Measurements from ENCODE around the gene RSPH10B. TPM values are rescaled to one million over a fixed set of nuclear protein-coding genes. Genes with fewer than 3 reads are reported as not detected.
"Not testable (repeated sequence)": the region's sequence is repeated elsewhere in the genome, so short reads cannot be mapped to it uniquely, and the experiment has no call there.

Gene RSPH10B
- under 1 TPM in 1 of 6 experiments, not detected in 5; 0.24 TPM for total RNA-seq (2021; fragmentation: NEBNext Ultra II Directional; extraction: Animal tissue kit (Norgen Biotek cat#: 25700))
- long read RNA-seq, result 0 reads

- H3K4me1 Mint-ChIP-seq (ENCODE audit: low read depth); H3K36me3 Mint-ChIP-seq (ENCODE audit: low read depth); H3K4me3 Mint-ChIP-seq; H3K27me3 Mint-ChIP-seq (ENCODE audit: insufficient read depth); H3K27ac Mint-ChIP-seq; DNase-seq; H3K9me3 Mint-ChIP-seq: not testable (repeated sequence)
These were observed at the start of gene RSPH10B for GRCh38 chr7:5970347-5970911. Gene RSPH10B, minus strand, starts transcription at chr7:5970689. Its CDS starts 3,573 bp downstream, at chr7:5967116.

DNA sequence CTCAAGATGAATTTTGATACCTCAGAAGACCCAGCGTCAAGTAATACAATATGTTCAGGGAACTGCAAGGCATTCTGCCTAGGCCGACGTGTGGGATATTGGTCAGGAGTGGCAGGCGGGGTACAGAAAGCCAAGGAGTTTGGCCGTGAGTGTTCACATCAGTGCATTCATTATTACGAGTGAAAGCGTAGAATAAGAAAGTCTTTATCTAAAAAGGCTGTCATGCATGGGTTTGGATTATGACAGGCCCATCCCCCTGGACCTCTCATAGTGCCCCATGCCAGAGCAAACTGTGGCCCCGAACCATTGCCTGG, 46.1 kb upstream of the RSPH10B start:
- no peak for DNase-seq
- Mint-ChIP-seq H3K27me3 (ENCODE audit: insufficient read depth) (peaks cover 3% of the 10 kb centered on the region; the same call in 1 of the 2 replicates), H3K27ac (peak overlapping the region; percentile 55), H3K4me1 (ENCODE audit: low read depth) (peaks cover 22% of the 10 kb centered on the region), H3K9me3 (no peaks in the 10 kb centered on the region), H3K36me3 (ENCODE audit: low read depth) (peaks cover 43% of the 10 kb centered on the region), H3K4me3 (no peak overlapping the region)
- TF ChIP-seq, protein P1, sequence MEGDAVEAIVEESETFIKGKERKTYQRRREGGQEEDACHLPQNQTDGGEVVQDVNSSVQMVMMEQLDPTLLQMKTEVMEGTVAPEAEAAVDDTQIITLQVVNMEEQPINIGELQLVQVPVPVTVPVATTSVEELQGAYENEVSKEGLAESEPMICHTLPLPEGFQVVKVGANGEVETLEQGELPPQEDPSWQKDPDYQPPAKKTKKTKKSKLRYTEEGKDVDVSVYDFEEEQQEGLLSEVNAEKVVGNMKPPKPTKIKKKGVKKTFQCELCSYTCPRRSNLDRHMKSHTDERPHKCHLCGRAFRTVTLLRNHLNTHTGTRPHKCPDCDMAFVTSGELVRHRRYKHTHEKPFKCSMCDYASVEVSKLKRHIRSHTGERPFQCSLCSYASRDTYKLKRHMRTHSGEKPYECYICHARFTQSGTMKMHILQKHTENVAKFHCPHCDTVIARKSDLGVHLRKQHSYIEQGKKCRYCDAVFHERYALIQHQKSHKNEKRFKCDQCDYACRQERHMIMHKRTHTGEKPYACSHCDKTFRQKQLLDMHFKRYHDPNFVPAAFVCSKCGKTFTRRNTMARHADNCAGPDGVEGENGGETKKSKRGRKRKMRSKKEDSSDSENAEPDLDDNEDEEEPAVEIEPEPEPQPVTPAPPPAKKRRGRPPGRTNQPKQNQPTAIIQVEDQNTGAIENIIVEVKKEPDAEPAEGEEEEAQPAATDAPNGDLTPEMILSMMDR (IDR thresholded peaks at IDR 0.05), result no peak

DNA sequence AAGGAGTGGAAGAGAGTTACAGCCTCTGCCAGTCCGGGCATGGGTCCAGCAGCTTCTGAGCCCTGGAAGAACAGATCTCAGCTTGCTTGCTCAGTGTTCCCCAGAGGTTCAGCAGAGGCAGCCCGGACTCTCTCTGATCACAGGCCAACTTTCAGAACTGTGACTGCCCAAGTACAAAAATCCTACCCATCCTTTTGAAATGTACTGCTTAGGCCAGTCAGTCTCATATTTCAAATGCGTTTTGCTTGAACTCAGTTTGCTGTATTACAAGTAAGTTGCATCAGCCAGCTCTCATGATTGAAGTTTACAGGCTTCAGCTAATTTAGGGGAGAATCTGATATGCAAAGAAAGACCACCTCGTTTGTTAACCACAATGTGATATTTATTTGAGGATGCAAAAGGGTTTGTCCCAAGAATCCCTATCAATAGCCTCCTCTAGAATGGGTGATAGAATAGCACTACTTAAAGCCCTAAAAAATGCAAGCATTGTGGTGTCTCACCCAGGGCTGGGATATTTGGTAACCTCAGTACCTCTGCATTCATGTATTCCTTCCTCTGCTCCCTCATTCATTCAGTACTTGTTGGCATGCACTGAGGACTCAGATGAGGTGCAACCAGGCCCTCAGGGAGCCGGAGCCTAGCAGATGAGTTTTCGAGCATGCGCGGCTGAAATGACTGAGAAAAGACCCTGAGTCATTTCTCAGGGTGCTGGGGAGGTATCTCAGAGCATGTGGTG, 45.6 kb upstream of the RSPH10B start:
- Mint-ChIP-seq H3K9me3 (no peaks in the 10 kb centered on the region), H3K4me1 (ENCODE audit: low read depth) (peaks cover 27% of the 10 kb centered on the region), H3K36me3 (ENCODE audit: low read depth) (peaks cover 38% of the 10 kb centered on the region), H3K27ac (peak overlapping the region; percentile 55), H3K4me3 (no peak overlapping the region), H3K27me3 (ENCODE audit: insufficient read depth) (peaks cover 3% of the 10 kb centered on the region; the same call in 1 of the 2 replicates)
- peak; percentile 52 for DNase-seq
- TF ChIP-seq, protein P1 (IDR thresholded peaks at IDR 0.05), result no peak

GRCh38 chr7:6012355-6013104, 42.0 kb upstream of the RSPH10B start:
- TF ChIP-seq, protein P1 (IDR thresholded peaks at IDR 0.05), result no peak
- peaks cover 43% of the 10 kb centered on the region for H3K4me1 Mint-ChIP-seq (ENCODE audit: low read depth)
- DNase-seq, result peak; percentile 22

DNA sequence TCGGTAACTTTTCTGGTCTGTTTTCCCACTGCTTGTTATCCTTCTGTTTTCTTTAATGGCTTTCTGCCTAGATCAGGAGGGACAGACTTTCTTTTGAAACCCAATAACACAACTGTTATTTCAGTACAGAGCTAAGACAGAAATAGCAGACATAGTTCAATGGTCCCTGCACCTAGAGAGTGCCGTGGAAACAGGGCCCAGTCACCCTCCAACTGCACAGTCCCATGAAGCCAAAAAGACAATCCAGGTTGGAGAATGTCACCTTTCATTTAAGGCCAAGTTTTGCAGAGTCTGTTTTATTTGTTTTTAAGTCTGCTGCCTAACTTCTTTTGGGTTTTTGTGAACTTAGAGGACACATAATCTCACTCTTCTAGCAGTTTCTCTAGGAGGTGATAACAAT, 41.1 kb upstream of the RSPH10B start:
- peak overlapping the region; percentile 9; the same call in 1 of the 2 replicates for H3K27ac Mint-ChIP-seq
- TF ChIP-seq, protein P1 (IDR thresholded peaks at IDR 0.05), result no peak
- H3K36me3 Mint-ChIP-seq (ENCODE audit: low read depth), result peaks cover 11% of the 10 kb centered on the region
- H3K9me3 Mint-ChIP-seq, result no peaks in the 10 kb centered on the region
- H3K4me3 Mint-ChIP-seq, result no peak overlapping the region
- peaks cover 47% of the 10 kb centered on the region for H3K4me1 Mint-ChIP-seq (ENCODE audit: low read depth)
- H3K27me3 Mint-ChIP-seq (ENCODE audit: insufficient read depth), result no peaks in the 10 kb centered on the region; the same call in 1 of the 2 replicates
- no peak for DNase-seq

More at GRCh38 chr7:6012355-6013104, 42.0 kb upstream of the RSPH10B start:
- Mint-ChIP-seq H3K27ac (peak overlapping the region; percentile 47), H3K36me3 (ENCODE audit: low read depth) (peaks cover 13% of the 10 kb centered on the region), H3K27me3 (ENCODE audit: insufficient read depth) (no peaks in the 10 kb centered on the region; the same call in 1 of the 2 replicates), H3K9me3 (no peaks in the 10 kb centered on the region), H3K4me3 (peak overlapping the region; percentile 13; the same call in 1 of the 2 replicates)

GRCh38 chr7:6010370-6010769, 39.9 kb upstream of the RSPH10B start:
- Mint-ChIP-seq H3K27ac (peak overlapping the region; percentile 95), H3K4me1 (ENCODE audit: low read depth) (peaks cover 40% of the 10 kb centered on the region), H3K36me3 (ENCODE audit: low read depth) (peaks cover 11% of the 10 kb centered on the region), H3K4me3 (peak overlapping the region; percentile 80)
- H3K9me3 Mint-ChIP-seq; H3K27me3 Mint-ChIP-seq (ENCODE audit: insufficient read depth); DNase-seq: not testable (repeated sequence)
